Omental fat pad (tissue), 4 donors: ENCODE data around the gene TTC23. TPM values are rescaled to one million over a fixed set of nuclear protein-coding genes. Genes with fewer than 3 reads are reported as not detected.

Experiments
- ATAC-seq: fragments of 150-250 bp; one replicate; pipeline ENCODE4 v1.9.1; 2016; ENCODE audit warnings: mild to moderate bottlenecking, moderate library complexity; ENCODE audit not compliant: low FRiP score
- DNase-seq: peaks from one replicate; pipeline ENCODE4 v3.0.0-alpha.2; 2019; ENCODE audit warnings: low spot score
- CTCF ChIP-seq, 3 donors: fragments of 450-650 bp; IDR thresholded peaks; one replicate each; pipeline ENCODE4 v1.5.1; 2016 to 2017; ENCODE audit warnings: antibody characterized with exemption in 3 of 3, mild to moderate bottlenecking in 3 of 3, moderate library complexity in 2 of 3
- total RNA-seq, 4 donors: library from RNA; depleted of rRNA; stranded (reverse); fragments of >200 nt; gene quantifications; one replicate each; pipeline ENCODE4 v1.1.0, GENCODE V29; 2016

TTC23 gene
- total RNA-seq, 4 donors from 2014 or later, result 11.9 to 42.2 (median 19.9) TPM

DNA sequence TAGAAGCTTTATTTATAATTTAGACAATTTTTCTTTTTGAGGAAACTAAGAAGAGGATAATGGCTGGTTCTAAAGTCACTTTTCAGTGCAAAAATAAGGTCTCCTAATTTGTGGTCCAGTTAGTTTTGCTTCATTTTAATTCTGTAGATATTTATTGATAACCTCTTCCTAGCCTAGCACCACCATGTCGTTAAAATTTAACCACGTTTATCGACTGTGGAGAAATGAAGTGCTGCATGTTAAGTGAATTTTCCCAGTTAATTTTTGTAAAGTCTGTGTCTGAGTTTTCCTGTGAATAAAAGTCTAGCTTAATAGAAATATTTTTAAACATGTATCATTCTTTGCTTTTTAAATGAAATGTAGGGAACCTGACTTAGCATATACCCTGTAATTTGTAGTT is 18.6 kb upstream of the TTC23 start:
- TF ChIP-seq CTCF (IDR thresholded peaks at IDR 0.05), result no peak
- DNase-seq, result no peak
- ATAC-seq, result no peak

- TF ChIP-seq CTCF (IDR thresholded peaks at IDR 0.05), result no peak
- ATAC-seq, result no peak
- no peak for DNase-seq
Measured at GRCh38 chr15:99265541-99266070, 16.2 kb upstream of the TTC23 start.

- no peak for DNase-seq
- TF ChIP-seq CTCF (IDR thresholded peaks at IDR 0.05), result no peak
- ATAC-seq, result no peak
Measured at GRCh38 chr15:99264125-99264524, 14.7 kb upstream of the TTC23 start.

DNA sequence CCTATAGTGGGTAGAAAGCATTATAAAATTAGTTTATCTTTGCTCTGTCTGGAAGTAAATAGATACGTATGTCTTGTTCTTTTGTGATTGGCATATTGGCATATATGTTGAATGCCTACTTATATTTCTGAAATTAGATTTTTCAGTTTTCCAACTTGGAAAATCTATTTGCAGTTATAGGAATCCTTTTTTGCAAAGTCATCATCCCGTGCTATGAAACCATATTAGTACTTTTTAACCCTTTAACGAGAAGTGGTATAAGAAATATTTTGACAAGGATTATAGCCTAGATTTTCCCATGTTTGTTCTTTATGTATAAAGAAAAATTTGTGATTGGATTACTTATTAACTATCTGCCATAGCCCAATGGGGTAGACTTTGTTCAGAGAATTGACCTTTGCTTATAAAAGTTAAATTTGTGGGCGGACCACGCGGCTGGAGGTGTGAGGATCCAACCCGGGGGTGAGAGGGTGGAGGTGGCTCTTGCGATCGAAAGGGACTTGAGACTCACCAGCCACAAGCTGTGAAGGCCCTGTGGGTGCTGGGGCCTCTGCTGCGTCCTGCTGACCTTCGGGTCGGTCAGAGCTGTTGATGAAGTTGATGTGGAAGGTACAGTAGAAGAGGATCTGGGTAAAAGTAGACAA is 7.8 kb upstream of the TTC23 start:
- ATAC-seq (no peak), DNase-seq (no peak)
- TF ChIP-seq CTCF (IDR thresholded peaks at IDR 0.05), result no peak

DNA sequence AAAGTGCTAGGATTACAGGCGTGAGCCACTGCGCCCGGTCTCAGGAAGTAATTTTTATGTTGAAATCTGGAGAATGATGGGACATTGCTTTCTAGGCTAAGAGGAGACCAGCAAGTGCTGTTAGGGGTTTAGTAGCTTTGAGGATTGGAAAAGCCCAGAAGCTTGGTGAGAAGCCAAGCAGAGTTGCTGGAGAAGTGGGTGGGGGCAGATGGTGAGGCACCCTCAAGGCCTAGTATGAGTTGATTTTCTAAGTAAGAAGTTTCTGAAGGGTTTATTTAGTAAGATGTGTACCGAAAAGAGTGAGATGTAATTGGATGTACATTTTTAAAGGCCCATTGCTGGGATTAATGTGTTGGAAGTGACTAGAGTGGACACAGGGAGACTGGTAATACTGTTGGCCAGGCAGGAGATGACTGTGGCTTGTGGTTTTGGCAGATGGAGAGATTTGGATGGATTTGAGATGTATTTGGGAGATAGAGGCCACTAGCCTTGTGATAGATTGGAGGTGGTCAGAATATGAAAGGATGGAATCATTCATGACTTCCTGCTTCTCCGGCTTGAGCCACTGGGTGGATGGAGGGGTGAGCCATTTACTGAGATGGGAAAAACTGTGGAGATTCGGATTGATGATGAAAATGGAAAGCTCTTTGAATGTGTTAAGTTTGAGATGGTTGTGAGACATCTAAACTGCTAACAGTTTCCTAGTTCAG is 4.2 kb upstream of the TTC23 start:
- ATAC-seq, result no peak
- TF ChIP-seq CTCF (IDR thresholded peaks at IDR 0.05), result no peak
- DNase-seq, result no peak

DNA sequence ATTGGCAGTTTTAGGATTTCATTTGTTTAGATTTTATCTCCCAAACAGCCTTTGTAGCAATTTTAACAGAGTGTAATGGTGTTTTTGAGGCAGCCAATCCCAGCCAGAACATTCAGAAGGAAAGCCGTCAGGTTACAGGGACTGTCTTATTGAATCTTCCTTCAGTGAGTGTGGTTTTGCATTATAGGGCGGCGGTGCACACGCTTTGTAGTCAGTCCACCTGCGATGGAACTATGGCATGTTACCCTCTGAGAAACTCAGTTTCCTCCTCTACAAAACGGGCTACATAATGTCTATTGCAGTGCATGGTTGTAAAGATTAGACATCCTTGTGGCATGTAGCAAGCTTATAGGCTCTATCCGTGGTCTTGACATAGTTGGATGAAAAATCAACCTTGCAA is 2.9 kb upstream of the TTC23 start:
- ATAC-seq, result no peak
- no peak for TF ChIP-seq CTCF (IDR thresholded peaks at IDR 0.05)

More for the DNA sequence above, 2.9 kb upstream of the TTC23 start:
- no peak for DNase-seq
